Measurements from ENCODE around the gene ABLIM1.

Gene ABLIM1

GRCh38 chr10:114542373-114542772, 115.7 kb downstream of the ABLIM1 start:
- no peak for DNase-seq

GRCh38 chr10:114541797-114542160, 116.3 kb downstream of the ABLIM1 start:
- no peak for DNase-seq

GRCh38 chr10:114541081-114541796, 116.8 kb downstream of the ABLIM1 start:
- DNase-seq: peak; percentile 55 to 61

DNA sequence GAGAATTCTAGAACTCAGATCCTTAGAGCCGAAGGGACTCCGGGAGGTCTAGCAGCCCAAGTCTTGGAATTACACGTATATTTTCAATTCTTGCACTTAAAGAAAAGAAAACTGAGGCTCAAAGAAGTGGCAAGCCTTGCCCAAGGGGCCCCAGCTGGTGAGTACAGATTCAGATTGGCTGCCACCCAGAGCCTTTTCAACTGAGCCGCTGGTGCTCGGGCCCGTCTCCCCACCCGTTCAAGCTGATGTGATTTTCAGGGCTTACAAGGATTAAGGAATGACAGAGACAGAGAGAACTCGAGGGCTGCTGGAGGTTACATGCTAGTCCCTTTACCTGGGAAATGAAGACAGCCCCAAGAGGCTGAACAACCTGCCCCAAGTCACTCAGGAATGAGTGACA, 117.8 kb downstream of the ABLIM1 start:
- no peak for DNase-seq

DNA sequence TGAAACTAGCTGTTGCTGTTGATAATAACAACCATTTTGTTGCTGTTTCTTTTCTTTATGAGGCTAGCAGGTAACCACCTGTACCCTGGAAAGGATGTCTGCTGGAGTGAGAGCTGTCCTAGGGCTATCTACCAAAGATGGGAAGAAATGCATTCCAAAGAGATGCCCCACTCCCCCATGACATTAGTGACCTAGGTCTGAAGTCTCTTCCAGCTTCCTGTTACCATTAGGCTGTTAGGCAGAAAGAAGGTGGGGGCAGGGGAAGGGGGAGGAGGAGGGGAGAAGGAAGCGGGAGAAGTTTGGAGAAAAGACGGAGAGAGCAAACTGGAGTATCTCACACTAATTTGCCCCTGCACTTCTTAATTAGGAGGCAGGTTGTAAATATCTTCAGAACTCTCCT, 118.5 kb downstream of the ABLIM1 start:
- DNase-seq: no peak

- peak in 1 of 2 donors; percentile 48 for DNase-seq
Measured at GRCh38 chr10:114538181-114538906, 119.7 kb downstream of the ABLIM1 start.

GRCh38 chr10:114537736-114538135, 120.3 kb downstream of the ABLIM1 start:
- no peak for DNase-seq

GRCh38 chr10:114534571-114534981, 123.5 kb downstream of the ABLIM1 start:
- no peak for DNase-seq

- DNase-seq: no peak
Measured at GRCh38 chr10:114532226-114532625, 125.8 kb downstream of the ABLIM1 start.

- DNase-seq: peak; percentile 78
Measured at GRCh38 chr10:114526504-114527238, 131.4 kb downstream of the ABLIM1 start.

DNA sequence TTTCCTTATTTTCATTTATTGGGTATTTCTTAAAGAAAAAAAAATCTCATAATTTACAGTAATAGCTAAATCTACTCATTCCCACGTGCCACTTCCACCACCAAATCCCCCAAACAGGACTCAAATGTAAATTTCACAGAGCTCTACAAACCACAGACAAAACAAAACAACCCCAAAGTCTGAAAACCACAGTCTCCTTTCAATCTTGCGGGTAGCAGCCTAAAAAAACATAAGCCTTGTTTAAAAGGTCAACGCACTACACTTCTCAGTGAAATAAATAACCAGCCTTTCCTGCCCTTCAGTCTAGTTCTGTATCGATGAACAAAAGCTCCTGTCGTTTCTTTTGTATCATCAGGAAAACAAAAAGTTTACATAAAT, 132.0 kb downstream of the ABLIM1 start:
- no peak for DNase-seq

DNA sequence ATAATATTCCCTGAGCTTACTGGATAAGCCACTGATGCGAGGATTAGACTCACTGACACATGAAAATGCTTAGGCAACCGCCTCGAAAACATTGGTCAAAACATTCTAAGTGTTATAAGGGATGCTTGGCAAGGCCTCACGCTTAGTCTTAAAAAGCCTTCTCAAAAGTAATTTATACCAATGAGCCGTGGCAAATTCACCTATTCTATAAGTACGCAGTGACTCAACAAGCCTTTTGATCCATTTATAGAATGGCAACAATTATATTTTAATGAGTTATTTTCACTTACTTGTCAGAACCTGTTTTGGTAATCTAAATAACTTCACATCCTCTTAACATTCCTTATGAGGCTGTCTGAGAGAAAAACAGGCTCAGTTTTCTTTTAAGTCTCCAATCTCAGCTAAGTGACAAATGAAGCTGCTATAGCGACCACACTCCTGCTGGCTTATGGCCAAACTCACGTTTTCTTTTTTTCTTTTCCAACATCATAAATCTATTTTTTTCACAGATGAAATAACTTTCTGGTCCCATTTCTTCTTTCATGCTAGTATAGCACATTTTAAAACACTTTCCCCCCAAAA, 132.6 kb downstream of the ABLIM1 start:
- no peak for DNase-seq

- no peak for DNase-seq
Measured at GRCh38 chr10:114523876-114524275, 134.2 kb downstream of the ABLIM1 start.

- DNase-seq: no peak
Measured at GRCh38 chr10:114521255-114521654, 136.8 kb downstream of the ABLIM1 start.

DNA sequence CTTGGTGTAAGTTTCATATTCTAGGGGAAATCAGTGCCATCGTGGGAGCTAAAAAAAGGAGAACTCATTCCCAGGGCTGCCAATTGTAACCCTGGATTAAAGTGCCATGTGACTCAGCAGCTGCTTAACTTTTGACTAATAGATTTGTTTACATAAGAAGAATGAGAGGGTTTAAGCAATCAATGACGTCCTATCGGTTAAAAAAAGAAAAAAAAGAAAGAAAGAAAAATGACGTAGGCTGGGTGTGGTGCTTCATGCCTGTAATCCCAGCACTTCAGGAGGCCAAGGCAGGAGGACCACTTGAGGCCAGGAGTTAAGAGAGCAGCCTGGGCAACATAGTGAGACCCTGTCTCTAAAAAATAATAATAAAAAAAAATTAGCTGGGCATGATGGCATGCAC, 137.6 kb downstream of the ABLIM1 start:
- no peak for DNase-seq

- DNase-seq: no peak
Measured at GRCh38 chr10:114519756-114520293, 138.2 kb downstream of the ABLIM1 start.

DNA sequence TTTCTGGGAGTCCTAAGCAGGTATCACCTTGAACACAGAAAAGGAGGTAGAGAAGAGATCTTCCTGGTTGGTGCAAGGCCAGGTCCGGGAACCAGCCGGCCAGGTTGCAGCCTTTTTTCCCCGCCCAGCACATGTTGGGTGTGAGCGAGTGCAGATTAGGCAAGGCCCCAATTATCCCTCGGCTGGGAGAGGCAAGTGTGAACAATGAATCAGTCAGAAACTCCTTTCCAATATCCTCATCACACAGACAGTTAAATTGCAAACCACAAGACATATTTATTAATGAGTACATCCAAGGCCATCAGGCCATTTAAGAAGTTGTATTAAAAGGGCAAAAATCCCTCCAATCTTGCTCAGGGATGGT, 138.8 kb downstream of the ABLIM1 start:
- DNase-seq: no peak

DNA sequence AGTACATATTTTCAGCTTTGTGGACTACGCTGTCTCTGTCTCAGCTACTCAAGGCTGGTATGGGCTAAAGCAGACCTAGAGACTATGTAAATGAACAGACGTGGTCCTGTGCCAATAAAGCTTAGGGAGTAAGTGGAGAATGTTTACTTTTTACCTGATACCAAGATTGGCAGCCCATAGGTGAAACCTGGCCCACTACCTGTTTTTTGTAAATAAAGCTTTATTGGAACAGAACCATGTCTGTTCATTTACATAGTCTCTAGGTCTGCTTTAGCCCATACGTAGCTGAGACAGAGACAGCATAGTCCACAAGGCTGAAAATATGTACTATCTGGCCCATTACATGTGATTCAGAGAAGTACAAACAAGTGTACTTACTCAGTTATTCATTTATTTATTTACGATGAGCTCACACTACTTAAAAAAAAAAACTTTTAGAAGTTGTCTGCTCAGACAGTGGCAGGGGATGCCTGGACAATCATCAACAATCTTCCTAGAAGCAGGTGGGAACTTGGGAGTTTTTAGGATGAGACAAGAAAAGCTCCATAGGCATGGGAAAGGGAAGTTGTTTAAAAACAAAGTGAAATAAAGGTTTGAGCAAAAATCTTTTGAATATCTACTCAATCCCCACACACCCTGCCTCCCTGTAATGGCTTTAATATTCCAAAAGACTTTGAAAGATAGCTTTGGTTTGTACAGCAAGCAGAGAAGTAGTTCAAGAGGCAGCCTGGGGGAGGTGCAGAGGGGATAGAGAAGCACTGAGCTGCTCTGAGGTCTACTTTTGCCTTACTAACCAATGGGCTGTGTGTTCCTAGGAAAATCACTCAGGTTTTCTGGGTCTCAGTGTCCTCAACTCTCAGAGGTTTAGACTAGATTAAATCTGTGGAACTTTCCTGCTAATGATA, 139.4 kb downstream of the ABLIM1 start:
- DNase-seq: no peak

- DNase-seq: no peak
Measured at GRCh38 chr10:114517368-114518250, 140.5 kb downstream of the ABLIM1 start.

DNA sequence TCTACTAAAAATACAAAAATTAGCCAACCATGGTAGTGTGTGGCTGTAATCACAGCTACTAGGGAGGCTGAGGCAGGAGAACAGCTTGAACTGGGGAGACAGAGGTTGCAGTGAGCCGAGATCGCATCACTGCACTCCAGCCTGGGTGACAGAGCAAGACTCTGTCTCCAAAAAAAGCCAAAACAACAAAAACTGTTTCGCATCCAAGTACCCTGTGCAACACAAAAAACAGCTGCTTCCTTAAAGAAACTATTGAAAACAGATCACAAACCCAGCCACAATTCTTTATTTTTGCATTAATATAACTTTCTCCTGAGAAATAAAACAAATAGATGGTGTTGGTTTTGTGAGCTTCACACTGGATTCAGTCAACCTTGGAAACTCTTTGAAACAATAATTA, 141.7 kb downstream of the ABLIM1 start:
- no peak for DNase-seq

- no peak for DNase-seq
Measured at GRCh38 chr10:114515298-114515914, 142.7 kb downstream of the ABLIM1 start.

Measured in stimulated activated CD4-positive, alpha-beta T cell treated with anti-CD3 and anti-CD28 coated beads, Interleukin-2, amount 100 ng/mL, for 48 hours (primary cell).